NCI-H748 (cell line): ENCODE data around the gene KLK8.

ENCODE experiments used
- DNase-seq: peaks from one replicate; lab custom pipeline; 2025; ENCODE audit not compliant: unreplicated experiment; lab: John Stamatoyannopoulos, UW

Gene KLK8

DNA sequence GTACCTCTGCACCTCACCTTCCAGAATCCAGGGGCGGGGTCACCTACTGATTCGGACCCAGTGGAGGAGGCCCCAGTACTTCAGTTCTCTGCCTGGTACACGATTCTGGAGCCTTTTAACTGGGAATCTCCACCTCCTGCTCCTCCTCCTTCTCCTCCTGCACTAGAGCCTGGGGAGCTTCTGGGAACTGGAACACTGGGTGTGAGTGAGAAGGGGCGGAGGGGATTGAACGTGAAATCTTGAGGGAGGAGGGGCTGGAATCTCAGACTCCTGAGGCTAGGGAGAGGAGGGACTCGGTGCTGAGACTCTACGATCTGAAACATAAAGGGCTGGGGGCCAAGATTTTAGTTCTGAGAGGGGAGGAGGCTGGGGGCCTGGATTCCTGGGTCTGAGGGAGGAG lies at the start of gene KLK8:
KLK8 (minus strand) TSS at position 90 of the 400 bp plus-strand sequence. CDS start 437 bp downstream, outside the sequence.
- no peak for DNase-seq

DNA sequence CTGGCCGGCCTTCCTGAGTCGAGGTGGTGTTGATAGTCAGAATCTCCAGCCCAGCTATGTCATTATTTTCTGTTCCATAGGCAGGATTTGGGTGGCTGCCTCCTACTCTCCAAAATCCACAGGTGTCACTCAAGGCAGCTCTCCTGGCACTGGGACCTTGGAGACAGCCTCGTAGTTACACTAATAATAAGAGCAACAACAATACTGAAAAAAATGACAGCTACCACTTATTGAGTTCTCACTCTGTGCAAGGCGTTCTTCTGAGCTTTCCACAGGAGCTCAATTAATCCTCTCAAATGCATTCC lies 45.6 kb upstream of the KLK8 start:
- no peak for DNase-seq

- no peak for DNase-seq
Measured at GRCh38 chr19:51044327-51044726, 42.9 kb upstream of the KLK8 start.

DNA sequence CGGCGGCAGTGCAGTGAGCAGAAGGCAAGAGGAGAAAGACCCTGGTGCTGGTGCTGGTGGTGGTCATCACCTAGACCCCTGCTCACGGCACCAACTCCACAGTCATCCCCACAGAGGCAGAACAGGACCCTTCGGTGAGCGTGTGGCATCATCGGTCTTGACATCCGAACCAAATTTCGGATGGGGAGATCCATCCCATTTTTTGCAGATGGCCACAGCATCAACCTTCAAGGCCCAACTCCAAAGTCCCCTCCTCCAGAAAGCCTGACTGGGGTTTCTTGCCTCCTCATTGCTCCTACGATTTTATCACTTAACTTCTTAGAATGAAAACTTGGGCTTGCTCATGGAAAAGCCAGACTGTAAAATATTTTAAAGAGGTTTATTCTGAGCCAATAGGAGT lies 42.1 kb upstream of the KLK8 start:
- no peak for DNase-seq

- DNase-seq, result no peak
Measured at GRCh38 chr19:51040151-51040550, 38.7 kb upstream of the KLK8 start.

GRCh38 chr19:51036519-51036918 lies 35.1 kb upstream of the KLK8 start:
- peak; percentile 20 for DNase-seq

- DNase-seq, result peak; percentile 98
Measured at GRCh38 chr19:51034704-51035103, 33.3 kb upstream of the KLK8 start, which contains the start of gene KLK12. TSS of gene KLK12 (minus strand) at chr19:51035002. CDS start at chr19:51034621, 381 bp downstream.

DNA sequence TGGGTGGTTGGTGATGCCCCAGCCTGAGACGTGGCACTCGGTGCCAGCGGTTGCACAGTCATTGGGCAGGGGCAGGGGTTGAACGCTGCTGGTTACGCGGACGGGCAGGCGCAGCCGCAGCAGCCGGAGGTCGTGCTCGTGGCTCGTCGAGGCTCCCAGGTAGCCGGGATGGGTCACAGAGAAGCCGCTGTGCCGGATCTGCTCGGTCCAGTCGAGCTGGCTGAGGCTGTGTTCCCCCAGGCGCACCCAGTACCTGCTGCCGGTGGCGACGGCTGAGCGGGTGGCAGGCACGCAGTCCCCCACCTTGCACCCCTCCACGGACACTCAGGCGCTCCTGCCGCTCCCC lies 30.4 kb upstream of the KLK8 start:
- DNase-seq, result no peak

DNA sequence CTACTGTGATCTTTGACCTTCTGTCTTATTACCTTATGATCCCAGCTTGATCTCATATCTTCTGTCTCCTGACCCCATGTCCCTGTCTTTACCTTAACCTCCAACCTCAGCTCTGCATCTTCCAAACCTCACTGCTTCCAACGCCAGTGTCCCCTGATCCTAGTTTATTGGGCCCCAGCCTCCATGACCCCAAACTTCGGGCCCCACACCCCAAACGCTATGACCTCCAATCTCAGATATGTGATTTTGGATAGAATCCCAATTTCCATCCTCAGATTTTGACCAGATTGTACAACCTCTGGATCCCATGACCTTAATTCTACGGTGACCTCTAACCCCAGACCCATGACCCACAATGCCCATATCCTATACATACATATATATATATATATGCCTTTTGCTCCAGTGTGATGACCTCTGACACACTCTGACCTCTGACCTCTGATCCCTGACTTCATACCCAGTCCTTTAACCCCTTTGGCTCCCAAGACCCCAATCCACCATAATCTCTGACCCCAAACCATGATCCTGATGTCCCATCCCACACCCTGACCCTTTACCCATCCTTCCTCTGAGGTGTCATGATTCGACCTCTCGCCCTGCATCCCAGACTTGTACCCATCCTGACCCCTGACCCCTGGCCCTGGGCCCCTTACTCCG lies 29.9 kb upstream of the KLK8 start:
- DNase-seq, result no peak

DNA sequence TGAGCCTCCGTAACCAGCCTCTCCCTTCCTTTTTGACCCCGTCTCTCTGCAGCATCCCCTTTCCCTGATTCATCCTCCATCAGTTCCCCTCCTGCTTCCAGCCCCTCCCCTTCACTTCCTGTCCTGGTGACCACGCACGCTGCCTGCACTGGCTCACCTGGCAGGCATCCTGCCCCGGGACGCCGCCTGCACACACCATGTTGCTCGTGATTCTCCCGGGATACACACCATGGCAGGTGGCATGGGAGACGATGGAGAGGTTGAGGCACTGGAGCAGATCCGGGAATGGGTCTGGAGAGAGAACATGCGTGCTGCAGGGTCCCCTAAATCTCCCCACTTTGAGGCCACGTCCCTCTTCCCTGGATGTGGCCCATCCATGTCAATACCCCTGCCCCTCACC lies 29.2 kb upstream of the KLK8 start:
- no peak for DNase-seq

DNA sequence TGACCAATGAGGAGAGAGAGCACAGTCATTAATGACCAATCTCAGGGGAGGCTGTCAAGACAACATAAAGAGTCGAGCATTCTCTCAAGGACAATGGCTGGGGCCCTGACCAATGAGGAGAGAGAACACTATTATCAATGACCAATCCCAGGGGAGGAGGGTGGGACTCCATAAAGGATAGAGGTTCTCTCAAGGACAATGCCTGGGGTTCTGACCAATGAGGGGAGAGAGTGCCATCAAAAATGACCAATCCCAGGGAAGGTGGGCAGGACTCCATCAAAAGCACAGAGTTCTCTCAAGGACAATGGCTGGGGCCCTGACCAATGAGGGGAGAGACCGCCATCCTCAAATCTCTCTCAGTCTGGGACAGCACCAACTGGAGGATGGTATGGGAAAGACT lies 28.3 kb upstream of the KLK8 start:
- no peak for DNase-seq

GRCh38 chr19:51027873-51028272 lies 26.5 kb upstream of the KLK8 start:
- DNase-seq, result no peak

GRCh38 chr19:51027126-51027806 lies 25.9 kb upstream of the KLK8 start:
- DNase-seq, result no peak

GRCh38 chr19:51026554-51026831 lies 25.1 kb upstream of the KLK8 start, which contains the start of gene KLK11:
TSS of gene KLK11 (minus strand) at chr19:51026616. CDS start at chr19:51025631, 985 bp downstream.
- peak; percentile 64 for DNase-seq

GRCh38 chr19:51025809-51026553 lies 24.6 kb upstream of the KLK8 start:
- no peak for DNase-seq

- DNase-seq, result no peak
Measured at GRCh38 chr19:51025401-51025800, 24.0 kb upstream of the KLK8 start.

DNA sequence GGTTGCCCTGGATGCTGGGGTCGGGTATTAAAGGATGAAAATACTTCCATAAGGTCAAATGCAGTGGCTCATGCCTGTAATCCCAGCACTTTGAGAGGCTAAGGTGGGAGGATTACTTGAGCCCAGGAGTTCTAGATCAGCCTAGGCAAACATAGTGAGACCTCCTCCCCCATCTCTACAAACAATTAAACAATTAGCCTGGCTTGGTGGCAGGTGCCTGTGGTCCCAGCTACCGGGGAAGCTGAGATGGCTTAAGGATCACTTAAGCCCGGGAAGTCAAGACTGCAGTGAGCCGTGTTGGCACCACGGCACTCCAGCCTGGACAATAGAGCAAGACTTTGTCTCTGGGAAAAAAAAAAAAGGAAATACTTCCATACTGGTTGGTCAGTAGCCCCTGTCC lies 23.5 kb upstream of the KLK8 start:
- DNase-seq, result peak; percentile 80

GRCh38 chr19:51023946-51024345 lies 22.5 kb upstream of the KLK8 start:
- no peak for DNase-seq

GRCh38 chr19:51022526-51022925 lies 21.1 kb upstream of the KLK8 start:
- no peak for DNase-seq

DNA sequence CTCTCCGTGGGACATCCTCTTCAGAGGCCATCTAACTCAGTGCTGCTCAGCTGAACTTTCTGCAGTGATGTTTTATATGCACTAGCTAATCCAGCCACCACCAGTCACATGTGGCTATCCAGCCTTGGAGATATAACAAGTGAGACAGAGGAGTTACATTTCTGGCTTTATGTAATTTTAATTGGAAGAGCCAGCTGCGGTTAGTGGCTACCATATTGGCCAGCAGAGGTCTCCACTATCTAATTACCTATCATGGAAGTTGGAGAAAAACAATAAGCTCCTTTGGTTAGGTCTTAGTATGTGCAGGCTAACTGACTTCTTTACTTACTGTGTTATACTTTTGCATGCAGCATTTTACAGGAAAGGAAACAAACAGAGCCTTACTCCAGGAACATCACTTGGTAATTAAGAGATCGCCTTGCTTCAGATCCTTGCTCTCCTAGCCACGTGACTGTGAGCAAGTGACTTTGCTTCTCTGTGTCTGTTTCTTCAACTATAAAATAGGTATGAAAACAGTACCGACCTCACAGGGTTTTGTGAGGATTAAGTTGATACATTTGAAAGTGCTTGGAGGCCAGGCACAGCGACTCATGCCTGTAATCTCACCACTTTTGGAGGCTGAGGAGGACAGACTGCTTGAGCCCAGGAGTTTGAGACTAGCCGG lies 19.7 kb upstream of the KLK8 start:
- peak; percentile 83 for DNase-seq

DNA sequence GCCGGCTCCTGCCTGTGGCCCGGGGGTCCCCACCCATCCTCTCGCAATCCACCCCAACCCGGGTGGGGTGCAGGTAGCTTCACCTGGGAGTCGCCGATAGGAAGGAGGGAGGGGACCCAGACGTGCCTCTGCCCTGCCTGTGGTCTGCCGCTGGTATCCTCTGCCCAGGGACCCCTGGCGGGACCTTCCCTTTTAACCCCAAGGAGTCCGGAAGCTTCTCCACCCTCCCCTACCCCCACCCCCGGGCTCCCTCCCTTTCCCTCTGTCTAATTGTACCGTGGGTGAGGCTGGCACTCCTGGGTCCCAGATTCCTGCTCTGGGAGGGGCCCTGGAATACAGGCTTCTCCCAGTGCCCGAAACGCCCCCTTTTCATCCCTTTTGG lies 18.1 kb upstream of the KLK8 start, which contains the start of gene KLK10:
KLK10 (minus strand) TSS at position 166 of the 382 bp plus-strand sequence. CDS start 579 bp downstream, outside the sequence.
- DNase-seq, result no peak
